Endodermal cell (in vitro differentiated cells): ENCODE data around the gene IL1RN. TPM values are rescaled to one million over a fixed set of nuclear protein-coding genes. Genes with fewer than 3 reads are reported as not detected.
A peak's percentile ranks its signal among the peaks of the same experiment; 100 is the strongest.

Experiments used
- DNase-seq: peaks from one replicate; pipeline ENCODE4 v3.0.0-alpha.2; 2017
- H3K27ac ChIP-seq: 2 replicates; pipeline ENCODE4 v1.5.1; 2013; ENCODE audit warnings: mild to moderate bottlenecking, low read depth, low read length, moderate library complexity
- H3K27me3 ChIP-seq: 2 replicates; pipeline ENCODE4 v1.6.1; 2013; ENCODE audit warnings: mild to moderate bottlenecking, low read length, moderate library complexity; ENCODE audit not compliant: insufficient read depth, control insufficient read depth, poor library complexity, severe bottlenecking
- H3K36me3 ChIP-seq: 2 replicates; pipeline ENCODE4 v1.7.0; 2013; ENCODE audit warnings: mild to moderate bottlenecking, low read length, moderate library complexity; ENCODE audit not compliant: control insufficient read depth, insufficient read depth
- H3K4me1 ChIP-seq: one replicate; pipeline ENCODE4 v1.7.0; 2013; ENCODE audit warnings: low read length; ENCODE audit not compliant: control insufficient read depth, insufficient read depth
- H3K4me3 ChIP-seq: 2 replicates; pipeline ENCODE4 v1.5.1; 2013; ENCODE audit warnings: mild to moderate bottlenecking, low read length, moderate library complexity
- H3K9ac ChIP-seq: 2 replicates; pipeline ENCODE4 v1.6.1; 2013; ENCODE audit warnings: mild to moderate bottlenecking, low read length, moderate library complexity; ENCODE audit not compliant: poor library complexity, severe bottlenecking; ENCODE audit errors: extremely low read depth
- H3K9me3 ChIP-seq: 2 replicates; pipeline ENCODE4 v1.6.1; 2013; ENCODE audit warnings: mild to moderate bottlenecking, low read length, moderate library complexity; ENCODE audit not compliant: control insufficient read depth
- H3K27ac Mint-ChIP-seq: 2 replicates; pipeline ENCODE4 v1.8.0; 2020; ENCODE audit warnings: mixed read lengths
- H3K27me3 Mint-ChIP-seq: 2 replicates; pipeline ENCODE4 v1.8.0; 2021; ENCODE audit warnings: mild to moderate bottlenecking, mixed read lengths; ENCODE audit not compliant: insufficient read depth
- H3K36me3 Mint-ChIP-seq: 2 replicates; pipeline ENCODE4 v1.8.0; 2020; ENCODE audit warnings: low read depth, mixed read lengths
- H3K4me1 Mint-ChIP-seq: 2 replicates; pipeline ENCODE4 v1.8.0; 2020; ENCODE audit warnings: mixed read lengths
- H3K4me3 Mint-ChIP-seq: 2 replicates; pipeline ENCODE4 v1.8.0; 2020; ENCODE audit warnings: mild to moderate bottlenecking, moderate library complexity, mixed read lengths
- H3K9me3 Mint-ChIP-seq: 2 replicates; pipeline ENCODE4 v1.8.0; 2020; ENCODE audit warnings: mild to moderate bottlenecking, mixed read lengths
- WGBS, 2 experiments: methylation state at CpG; one replicate each; pipeline versions ENCODE4 v1.1.5 to v1.1.7; 2013; ENCODE audit warnings: missing lambda C conversion rate in 2 of 2, mixed read lengths in 1 of 2; ENCODE audit not compliant: insufficient coverage in 1 of 2, insufficient read length in 1 of 2; 5-methylcytosine and 5-hydroxymethylcytosine counted together
- total RNA-seq, 2 donors: library from RNA; stranded (reverse); fragmentation: NEBNext Ultra II Directional in 1 of 2; extraction: Animal tissue kit (Norgen Biotek cat#: 25700) in 1 of 2; gene quantifications; 2 replicates in 1 of 2; 3 replicates in 1 of 2; pipeline ENCODE4 v1.2.1, GENCODE V29; 2021
- TF ChIP-seq, protein P1 (sequence below): fragments of 200-600 bp; sonication (generic); conservative IDR thresholded peaks from 2 replicates; pipeline ENCODE4 v1.5.0; 2021; ENCODE audit warnings: antibody characterized with exemption, mild to moderate bottlenecking

Gene IL1RN
- total RNA-seq, 2 donors from 2014 or later: not detected

DNA sequence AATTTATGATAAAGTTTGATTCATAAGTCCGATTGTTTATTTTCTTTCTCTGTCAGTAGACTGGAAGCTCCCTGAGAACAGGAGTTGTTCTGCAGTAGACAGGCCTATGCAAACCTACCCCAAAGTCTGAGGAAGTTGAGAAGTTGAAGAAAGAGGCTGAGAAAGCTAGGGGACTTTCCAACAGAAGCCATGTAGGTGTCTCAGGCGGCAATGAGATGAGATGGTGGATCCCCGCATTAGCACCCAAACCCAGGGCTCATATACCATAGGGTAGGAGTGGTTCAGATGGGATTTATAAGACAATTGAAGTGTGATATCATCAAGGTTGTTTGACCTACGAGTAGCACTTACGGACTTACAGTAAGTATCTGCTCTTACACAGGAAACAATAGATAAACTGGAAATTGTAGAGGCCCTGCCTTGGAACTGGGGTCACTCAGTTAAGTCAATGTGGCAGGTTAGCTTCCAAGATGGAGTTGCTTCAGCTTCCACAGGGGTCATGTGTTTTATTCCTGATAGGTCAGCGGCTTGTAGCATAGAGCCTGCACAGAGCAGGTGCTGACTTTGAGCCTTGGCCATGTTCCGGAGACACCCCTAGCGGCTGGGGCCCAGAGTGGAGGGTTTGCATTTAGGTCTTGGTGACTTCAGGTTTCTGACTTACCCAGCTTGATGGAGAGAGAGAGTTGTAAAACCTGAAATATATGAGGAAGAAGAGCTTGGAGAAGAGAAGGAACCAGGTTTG, 44.1 kb downstream of the IL1RN start:
- H3K9me3 Mint-ChIP-seq: no peaks in the 10 kb centered on the region

DNA sequence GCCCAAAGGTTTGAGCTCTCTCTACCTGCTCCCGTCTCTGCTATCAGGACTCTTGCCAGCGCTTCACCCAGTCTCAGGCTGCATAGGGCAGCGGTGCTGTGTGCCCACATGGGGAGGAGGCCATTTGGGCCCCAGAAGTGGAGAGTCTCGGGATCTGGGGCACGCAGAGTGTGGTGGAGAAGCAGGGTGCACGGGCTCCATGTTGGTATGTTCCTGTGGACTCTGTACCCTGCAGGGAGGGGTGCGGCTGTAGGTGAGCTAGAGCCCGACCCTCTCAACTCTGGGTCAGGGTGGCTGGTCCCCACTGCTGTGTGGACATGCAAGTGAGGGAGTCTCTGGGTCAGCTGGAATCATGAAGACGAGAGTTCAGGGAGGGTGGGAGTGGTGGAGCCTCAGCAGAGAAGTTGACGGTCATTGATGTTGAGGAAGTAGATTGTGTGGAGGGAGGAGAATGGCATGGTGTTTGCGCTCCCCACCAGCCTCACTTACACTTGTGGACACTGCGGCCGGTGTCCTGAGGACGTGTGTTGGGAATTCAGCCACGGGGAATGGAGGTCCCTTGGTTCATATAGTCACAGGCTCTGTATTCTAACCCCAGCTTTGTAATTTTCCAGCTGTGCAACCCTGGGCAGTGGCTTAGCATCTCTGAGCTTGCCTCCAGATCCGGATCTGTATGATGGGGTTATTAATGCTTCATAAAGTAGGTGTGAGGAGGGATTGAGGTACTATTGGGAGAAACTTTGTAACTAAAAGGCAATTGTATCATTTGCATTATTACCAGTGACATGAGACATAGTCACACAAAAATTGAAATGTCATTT, 45.5 kb downstream of the IL1RN start:
- no peak overlapping the region for H3K4me3 Mint-ChIP-seq
- no peaks in the 10 kb centered on the region for H3K36me3 Mint-ChIP-seq
- Histone ChIP-seq H3K4me3 (no peak overlapping the region), H3K36me3 (no peaks in the 10 kb centered on the region), H3K27me3 (no peaks in the 10 kb centered on the region), H3K9me3 (no peaks in the 10 kb centered on the region), H3K27ac (no peak overlapping the region), H3K4me1 (no peaks in the 10 kb centered on the region), H3K9ac (no peak overlapping the region)
- peaks cover 3% of the 10 kb centered on the region for H3K27me3 Mint-ChIP-seq
- H3K9me3 Mint-ChIP-seq: no peaks in the 10 kb centered on the region
- TF ChIP-seq, protein P1, sequence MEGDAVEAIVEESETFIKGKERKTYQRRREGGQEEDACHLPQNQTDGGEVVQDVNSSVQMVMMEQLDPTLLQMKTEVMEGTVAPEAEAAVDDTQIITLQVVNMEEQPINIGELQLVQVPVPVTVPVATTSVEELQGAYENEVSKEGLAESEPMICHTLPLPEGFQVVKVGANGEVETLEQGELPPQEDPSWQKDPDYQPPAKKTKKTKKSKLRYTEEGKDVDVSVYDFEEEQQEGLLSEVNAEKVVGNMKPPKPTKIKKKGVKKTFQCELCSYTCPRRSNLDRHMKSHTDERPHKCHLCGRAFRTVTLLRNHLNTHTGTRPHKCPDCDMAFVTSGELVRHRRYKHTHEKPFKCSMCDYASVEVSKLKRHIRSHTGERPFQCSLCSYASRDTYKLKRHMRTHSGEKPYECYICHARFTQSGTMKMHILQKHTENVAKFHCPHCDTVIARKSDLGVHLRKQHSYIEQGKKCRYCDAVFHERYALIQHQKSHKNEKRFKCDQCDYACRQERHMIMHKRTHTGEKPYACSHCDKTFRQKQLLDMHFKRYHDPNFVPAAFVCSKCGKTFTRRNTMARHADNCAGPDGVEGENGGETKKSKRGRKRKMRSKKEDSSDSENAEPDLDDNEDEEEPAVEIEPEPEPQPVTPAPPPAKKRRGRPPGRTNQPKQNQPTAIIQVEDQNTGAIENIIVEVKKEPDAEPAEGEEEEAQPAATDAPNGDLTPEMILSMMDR: no peak
- H3K4me1 Mint-ChIP-seq: peaks cover 14% of the 10 kb centered on the region
- H3K27ac Mint-ChIP-seq: no peak overlapping the region
- no peak for DNase-seq
- 94 to 95% methylated on average over 6 to 16 of the region's 16 CpGs for WGBS, 2 experiments

More for the DNA sequence above, 44.1 kb downstream of the IL1RN start:
- Histone ChIP-seq H3K4me3 (no peak overlapping the region), H3K9me3 (no peaks in the 10 kb centered on the region), H3K36me3 (no peaks in the 10 kb centered on the region), H3K27me3 (no peaks in the 10 kb centered on the region), H3K27ac (no peak overlapping the region), H3K9ac (no peak overlapping the region), H3K4me1 (no peaks in the 10 kb centered on the region)
- Mint-ChIP-seq H3K27ac (no peak overlapping the region), H3K27me3 (no peaks in the 10 kb centered on the region), H3K36me3 (no peaks in the 10 kb centered on the region), H3K4me1 (peaks cover 14% of the 10 kb centered on the region), H3K4me3 (no peak overlapping the region)
- TF ChIP-seq, protein P1: no peak
- WGBS, 2 experiments: 93 to 98% methylated on average over 7 to 8 of the region's 8 CpGs
- DNase-seq: peak; percentile 35

DNA sequence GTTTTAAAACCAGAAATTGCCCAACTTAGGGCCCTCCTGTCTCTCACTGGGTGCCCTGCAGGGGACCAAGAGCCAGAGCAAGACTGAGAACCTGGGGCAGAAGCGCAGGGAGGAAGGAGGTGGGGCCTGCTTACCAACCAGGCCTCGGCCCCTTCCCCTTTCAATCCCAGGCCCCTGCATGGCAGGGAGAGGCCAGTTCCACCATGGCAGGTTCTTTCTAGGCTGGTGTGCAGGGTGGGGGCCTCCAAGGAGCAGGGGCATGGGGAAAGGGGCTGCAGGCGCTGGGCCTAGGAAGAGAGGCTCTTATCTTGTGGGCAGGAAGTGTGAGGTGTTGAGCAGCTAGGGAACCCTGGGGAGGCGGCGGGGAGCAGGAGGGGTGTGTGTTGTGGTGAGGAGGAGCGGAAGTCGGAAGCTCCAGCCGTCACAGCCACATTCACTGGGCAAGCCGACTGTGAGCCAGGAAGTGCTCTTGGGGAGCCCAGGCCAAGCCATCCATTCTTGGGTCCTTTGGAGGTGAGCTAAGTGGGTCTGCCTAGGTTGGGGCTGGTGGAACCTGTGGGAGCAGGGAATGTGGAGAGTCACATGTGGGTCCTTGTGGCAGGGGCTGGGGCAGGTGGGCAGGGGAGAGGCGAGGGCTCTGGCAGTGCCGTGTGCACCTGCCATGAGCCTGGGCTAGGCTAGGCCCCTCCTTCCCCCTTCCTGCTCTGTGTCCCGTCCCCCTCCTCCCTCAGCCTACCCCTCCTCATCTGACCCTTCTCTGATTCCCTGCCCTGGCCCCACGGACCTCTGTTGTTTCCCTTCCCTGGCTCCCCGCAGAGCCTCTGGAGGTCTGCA, 46.4 kb downstream of the IL1RN start, which contains the start of gene PSD4:
Gene PSD4, plus strand, starts transcription at position 430 of the 834 bp plus-strand sequence. CDS start 8,486 bp downstream, outside the sequence.
- TF ChIP-seq, protein P1: no peak
- Mint-ChIP-seq H3K27ac (peak within 1 kb of the TSS; percentile 75), H3K36me3 (no peaks in the 10 kb centered on the region), H3K9me3 (no peaks in the 10 kb centered on the region), H3K27me3 (peaks cover 3% of the 10 kb centered on the region), H3K4me3 (no peak within 1 kb of the TSS), H3K4me1 (peaks cover 14% of the 10 kb centered on the region)
- Histone ChIP-seq H3K4me3 (no peak within 1 kb of the TSS), H3K9me3 (no peaks in the 10 kb centered on the region), H3K9ac (no peak within 1 kb of the TSS), H3K27ac (no peak within 1 kb of the TSS), H3K4me1 (no peaks in the 10 kb centered on the region), H3K27me3 (no peaks in the 10 kb centered on the region), H3K36me3 (no peaks in the 10 kb centered on the region)
- DNase-seq: peak; percentile 74
- 87 to 88% methylated on average over 9 to 14 of the region's 14 CpGs for WGBS, 2 experiments
